ENCODE results near the gene HDAC1.
"Not testable (repeated sequence)": the region's sequence is repeated elsewhere in the genome, so short reads cannot be mapped to it uniquely, and the experiment has no call there.

Gene HDAC1

GRCh38 chr1:32274646-32275340, 17.1 kb upstream of the HDAC1 start:
- no peak for DNase-seq

GRCh38 chr1:32275424-32275823, 16.5 kb upstream of the HDAC1 start:
- no peak for DNase-seq

GRCh38 chr1:32276032-32276782, 15.7 kb upstream of the HDAC1 start:
- no peak for DNase-seq

- DNase-seq: not testable (repeated sequence)
These were observed 7.1 kb upstream of the HDAC1 start for GRCh38 chr1:32284777-32285176.

GRCh38 chr1:32285658-32286057, 6.2 kb upstream of the HDAC1 start:
- DNase-seq: no peak

GRCh38 chr1:32286763-32287162, 5.1 kb upstream of the HDAC1 start:
- no peak for DNase-seq

- DNase-seq: no peak
These were observed 2.6 kb upstream of the HDAC1 start for GRCh38 chr1:32289256-32289655.

- DNase-seq: no peak
These were observed 657 bp upstream of the HDAC1 start for GRCh38 chr1:32291145-32291707.

GRCh38 chr1:32298211-32298610, 6.3 kb downstream of the HDAC1 start:
- not testable (repeated sequence) for DNase-seq

- DNase-seq: no peak
These were observed 7.4 kb downstream of the HDAC1 start for GRCh38 chr1:32299327-32299726.

GRCh38 chr1:32303358-32303757, 11.5 kb downstream of the HDAC1 start:
- DNase-seq: no peak

GRCh38 chr1:32303997-32304622, 12.2 kb downstream of the HDAC1 start:
- DNase-seq: no peak

GRCh38 chr1:32305310-32305709, 13.4 kb downstream of the HDAC1 start:
- DNase-seq: no peak

GRCh38 chr1:32307324-32307723, 15.4 kb downstream of the HDAC1 start:
- DNase-seq: no peak

- DNase-seq: no peak
These were observed 18.1 kb downstream of the HDAC1 start for GRCh38 chr1:32309960-32310359.

GRCh38 chr1:32311709-32312393, 20.0 kb downstream of the HDAC1 start:
- DNase-seq: no peak

GRCh38 chr1:32316903-32317277, 25.0 kb downstream of the HDAC1 start:
- no peak for DNase-seq

GRCh38 chr1:32318127-32318869, 26.4 kb downstream of the HDAC1 start:
- no peak for DNase-seq

- no peak for DNase-seq
These were observed 29.9 kb downstream of the HDAC1 start for GRCh38 chr1:32321712-32322291.

- no peak for DNase-seq
These were observed 35.3 kb downstream of the HDAC1 start for GRCh38 chr1:32327204-32327603.

GRCh38 chr1:32329931-32330466, 38.1 kb downstream of the HDAC1 start:
- DNase-seq: no peak
